C4-2B (cell line): Measurements from ENCODE around the gene FGFR3.

Source experiments
- CTCF ChIP-seq: fragments of 450-650 bp; conservative IDR thresholded peaks from 2 replicates; pipeline ENCODE4 v1.5.1; 2017; ENCODE audit warnings: mild to moderate bottlenecking
- ZFX ChIP-seq: fragments of 450-650 bp; IDR thresholded peaks from 2 replicates; pipeline ENCODE4 v1.6.1; 2017

- TF ChIP-seq CTCF (no peak), ZFX (no peak)
These were observed 30.0 kb upstream of the FGFR3 start for GRCh38 chr4:1763070-1763549.
